Left lung (tissue), 10 donors: ENCODE results near the gene RAB12. TPM values are rescaled to one million over a fixed set of nuclear protein-coding genes. Genes with fewer than 3 reads are reported as not detected.
"Not testable (repeated sequence)": the region's sequence is repeated elsewhere in the genome, so short reads cannot be mapped to it uniquely, and the experiment has no call there.

Source experiments
- ATAC-seq: fragments of 200-7000 bp; cut with Tn5 transposase; one replicate; pipeline ENCODE4 v1.9.1; 2020; ENCODE audit warnings: moderate library complexity
- DNase-seq, 4 donors: peaks; one replicate each; pipeline ENCODE4 v3.0.0-alpha.2; 2013 to 2020
- H3K27ac ChIP-seq, 2 donors: fragments of 200-600 bp; sonication (generic) in 1 of 2; one replicate each; pipeline versions ENCODE4 v1.5.0 to v1.8.0; 2020 to 2021
- H3K27me3 ChIP-seq, 2 donors: fragments of 200-600 bp; sonication (generic) in 1 of 2; one replicate each; pipeline versions ENCODE4 v1.5.0 to v1.8.0; 2020 to 2021
- H3K36me3 ChIP-seq, 2 donors: fragments of 200-600 bp; sonication (generic) in 1 of 2; one replicate each; pipeline versions ENCODE4 v1.5.0 to v1.8.0; 2020 to 2021
- H3K4me1 ChIP-seq, 2 donors: fragments of 200-600 bp; one replicate each; pipeline ENCODE4 v1.8.0; 2021
- H3K4me3 ChIP-seq, 2 donors: fragments of 200-600 bp; sonication (generic) in 1 of 2; one replicate each; pipeline versions ENCODE4 v1.5.0 to v1.8.0; 2020 to 2021; ENCODE audit warnings: mild to moderate bottlenecking in 1 of 2
- H3K9me3 ChIP-seq, 2 donors: fragments of 200-600 bp; sonication (generic) in 1 of 2; one replicate each; pipeline versions ENCODE4 v1.5.0 to v1.8.0; 2020 to 2021
- CTCF ChIP-seq, 2 donors: fragments of 200-600 bp; sonication (generic) in 1 of 2; IDR thresholded peaks; one replicate each; pipeline versions ENCODE4 v1.5.0 to v1.8.0; 2021; ENCODE audit warnings: antibody characterized with exemption in 2 of 2
- intact Hi-C, 2 donors: fragments of 100-400 bp; cut with DNase I; formaldehyde crosslinking; loops; one replicate each; pipeline versions ENCODE4 v1.11.2 to v1.14.2; 2022
- polyA plus RNA-seq, 6 donors: library from polyadenylated mRNA; unstranded; fragments of 120-200 nt; gene quantifications; one replicate each; pipeline ENCODE4 v1.2.1, GENCODE V29; 2013; ENCODE audit not compliant: insufficient read length in 6 of 6
- total RNA-seq, 2 donors: library from RNA; stranded (reverse); fragmentation: NEBNext Ultra II Directional; extraction: Animal tissue kit (Norgen Biotek cat#: 25700); gene quantifications; one replicate each; pipeline ENCODE4 v1.2.1, GENCODE V29; 2021
- donor health status: DM: no; HTN: yes; CAD: no.
- donor health status: DM: no; HTN: no; CAD: no.

The RAB12 gene
- total and polyA plus RNA-seq, 8 donors: 41.4 to 60.0 (median 51.3) TPM

GRCh38 chr18:8643326-8643878, 34.2 kb downstream of the RAB12 start:
- H3K27me3 ChIP-seq: no peaks in the 10 kb centered on the region
- peaks cover 0 to 27% of the 10 kb centered on the region in 2 donors for H3K36me3 ChIP-seq
- DNase-seq: no peak
- H3K4me1 ChIP-seq: no peaks in the 10 kb centered on the region
- no peak overlapping the region for H3K4me3 ChIP-seq
- ATAC-seq: no peak
- H3K9me3 ChIP-seq: no peaks in the 10 kb centered on the region
- no peak for TF ChIP-seq CTCF (IDR thresholded peaks at IDR 0.05)
- no peak overlapping the region for H3K27ac ChIP-seq
- intact Hi-C loops: no loop called here

- H3K27ac ChIP-seq, H3K4me3 ChIP-seq, H3K9me3 ChIP-seq, intact Hi-C loops, H3K36me3 ChIP-seq, H3K4me1 ChIP-seq, ATAC-seq, DNase-seq, H3K27me3 ChIP-seq: not testable (repeated sequence)
These were observed 38.1 kb downstream of the RAB12 start for GRCh38 chr18:8647359-8647758.

- not testable (repeated sequence) for H3K27me3 ChIP-seq
These were observed 42.4 kb downstream of the RAB12 start for GRCh38 chr18:8651478-8652261.

GRCh38 chr18:8654503-8655451, 45.5 kb downstream of the RAB12 start:
- H3K27ac ChIP-seq: no peak overlapping the region
- H3K27me3 ChIP-seq: peaks cover 0 to 3% of the 10 kb centered on the region in 2 donors
- no peaks in the 10 kb centered on the region for H3K4me1 ChIP-seq
- peak in 1 of 4 donors; percentile 21 for DNase-seq
- intact Hi-C loops: loop anchor here in 1 of 2 donors (5.0 kb wide), 1 partner anchor 333 kb away; no protein-coding TSS in a partner anchor
- peak; percentile 59 to 62 for TF ChIP-seq CTCF (IDR thresholded peaks at IDR 0.05)
- H3K36me3 ChIP-seq: no peaks in the 10 kb centered on the region
- H3K4me3 ChIP-seq: no peak overlapping the region
- peak; percentile 76 for ATAC-seq
- H3K9me3 ChIP-seq: no peaks in the 10 kb centered on the region

More at GRCh38 chr18:8651478-8652261, 42.4 kb downstream of the RAB12 start:
- H3K4me3 ChIP-seq, H3K36me3 ChIP-seq, H3K27ac ChIP-seq, H3K9me3 ChIP-seq, DNase-seq, H3K4me1 ChIP-seq, ATAC-seq: not testable (repeated sequence)
- intact Hi-C loops: loop anchor here in 1 of 2 donors (5.0 kb wide), 1 partner anchor 336 kb away; no protein-coding TSS in a partner anchor

GRCh38 chr18:8656232-8656631, 47.0 kb downstream of the RAB12 start:
- ATAC-seq: no peak
- Histone ChIP-seq H3K27me3 (peaks cover 0 to 3% of the 10 kb centered on the region in 2 donors), H3K9me3 (no peaks in the 10 kb centered on the region), H3K36me3 (no peaks in the 10 kb centered on the region), H3K4me3 (no peak overlapping the region), H3K27ac (no peak overlapping the region), H3K4me1 (no peaks in the 10 kb centered on the region)
- TF ChIP-seq CTCF (IDR thresholded peaks at IDR 0.05): no peak
- DNase-seq: no peak
- intact Hi-C loops: no loop called here
